Fibroblast of lung (primary cell): Measurements from ENCODE around the gene SLIT1. TPM values are rescaled to one million over a fixed set of nuclear protein-coding genes. Genes with fewer than 3 reads are reported as not detected.

Experiments used
- DNase-seq, 2 donors: peaks; one replicate each; pipeline versions ENCODE4 v3.0.0 to v3.0.0-alpha.2; 2010; ENCODE audit warnings: low read depth in 2 of 2
- H2AFZ ChIP-seq: 2 replicates; pipeline ENCODE4 v1.5.1; 2012; ENCODE audit warnings: low read length, control low read depth, inconsistent platforms
- H3K27ac ChIP-seq: 2 replicates; pipeline ENCODE4 v1.5.1; 2011; ENCODE audit warnings: low read length, control low read depth; ENCODE audit not compliant: insufficient read depth
- H3K27me3 ChIP-seq: 2 replicates; pipeline ENCODE4 v1.5.1; 2011; ENCODE audit warnings: mild to moderate bottlenecking, low read length; ENCODE audit not compliant: control insufficient read depth, insufficient read depth
- H3K36me3 ChIP-seq: 2 replicates; pipeline ENCODE4 v1.5.1; 2011; ENCODE audit warnings: low read length; ENCODE audit not compliant: control insufficient read depth, insufficient read depth
- H3K4me1 ChIP-seq: 2 replicates; pipeline ENCODE4 v1.5.1; 2011; ENCODE audit warnings: low read length; ENCODE audit not compliant: control insufficient read depth, insufficient read depth; ENCODE audit errors: extremely low read depth
- H3K4me2 ChIP-seq: 2 replicates; pipeline ENCODE4 v1.5.1; 2011; ENCODE audit warnings: low read length, control low read depth; ENCODE audit not compliant: insufficient read depth; ENCODE audit errors: extremely low read depth
- H3K4me3 ChIP-seq, 4 experiments: fragments of 200-600 bp in 1 of 4; sonication (generic) in 1 of 4; replicated peaks in 1 of 4; 2 replicates each; pipeline ENCODE4 v1.5.1; 2011 to 2016; ENCODE audit warnings: low read length in 4 of 4, low read depth in 3 of 4, mild to moderate bottlenecking in 3 of 4, control low read depth in 2 of 4, inconsistent platforms in 1 of 4, mixed read lengths in 1 of 4; ENCODE audit not compliant: insufficient read depth in 1 of 4; ENCODE audit errors: control extremely low read depth in 1 of 4
- H3K79me2 ChIP-seq: 2 replicates; pipeline ENCODE4 v1.5.1; 2012; ENCODE audit warnings: mild to moderate bottlenecking, low read length, inconsistent platforms; ENCODE audit not compliant: control insufficient read depth, insufficient read depth
- H3K9ac ChIP-seq: 2 replicates; pipeline ENCODE4 v1.5.1; 2011; ENCODE audit warnings: mild to moderate bottlenecking, low read length, control low read depth; ENCODE audit not compliant: insufficient read depth
- H3K9me3 ChIP-seq: 2 replicates; pipeline ENCODE4 v1.5.1; 2012; ENCODE audit warnings: low read depth, low read length; ENCODE audit not compliant: control insufficient read depth, insufficient read depth
- H4K20me1 ChIP-seq: 2 replicates; pipeline ENCODE4 v1.5.1; 2011; ENCODE audit warnings: low read length; ENCODE audit not compliant: control insufficient read depth, insufficient read depth; ENCODE audit errors: extremely low read depth
- EZH2 ChIP-seq: IDR thresholded peaks from 2 replicates; pipeline ENCODE4 v1.5.1; 2012; ENCODE audit warnings: low read length, control low read depth, mild to moderate bottlenecking; ENCODE audit errors: missing control alignments
- polyA plus RNA-seq, 2 donors: library from polyadenylated mRNA; depleted of rRNA in 1 of 2; stranded (reverse) in 1 of 2; unstranded in 1 of 2; fragments of >200 nt; gene quantifications; 2 replicates each; pipeline ENCODE4 v1.2.1, GENCODE V29; 2011 to 2012; ENCODE audit warnings: missing spikeins in 1 of 2
- total RNA-seq: library from RNA; depleted of rRNA; stranded (reverse); fragments of >200 nt; gene quantifications from 2 replicates; pipeline ENCODE4 v1.2.1, GENCODE V29; 2014
- TF ChIP-seq, protein P1 (sequence below), 2 donors: IDR thresholded peaks in 1 of 2; conservative IDR thresholded peaks in 1 of 2; 1 replicate in 1 of 2; 2 replicates in 1 of 2; pipeline ENCODE4 v1.5.1; 2011 to 2012; ENCODE audit warnings: low read length in 2 of 2, control low read depth in 1 of 2, inconsistent platforms in 1 of 2, low read depth in 1 of 2, mild to moderate bottlenecking in 1 of 2

SLIT1 gene
- total and polyA plus RNA-seq, 2 donors (not counting 1 experiment from before 2014, with no cell fraction given): 0.02 to 0.17 TPM

DNA sequence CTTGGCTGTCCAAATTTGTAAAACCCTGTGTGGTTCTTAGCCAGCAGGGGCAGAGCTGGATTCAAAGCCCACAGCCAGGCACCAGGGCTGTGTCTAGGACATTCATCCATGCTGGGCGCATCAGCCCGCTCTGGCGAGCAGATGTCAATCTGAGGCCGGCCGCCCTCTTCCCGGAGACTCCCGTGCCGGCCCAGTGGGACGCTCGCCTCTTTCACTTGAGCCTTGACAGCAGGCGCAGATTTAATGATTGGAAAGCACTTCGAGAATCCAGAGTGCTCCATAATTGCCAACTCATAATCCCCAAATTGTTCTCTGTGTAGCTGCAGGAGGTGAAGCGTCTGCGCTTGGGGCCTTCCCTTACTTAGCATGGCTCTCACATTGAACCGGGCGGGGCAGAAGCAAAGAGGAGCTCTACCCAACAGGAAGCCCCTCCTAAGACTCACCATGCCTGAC lies 36.7 kb downstream of the SLIT1 start:
- no peak overlapping the region for H3K4me3 ChIP-seq
- no peaks in the 10 kb centered on the region for H3K9me3 ChIP-seq
- H3K9ac ChIP-seq: no peak overlapping the region
- no peak for DNase-seq
- H3K4me1 ChIP-seq: no peaks in the 10 kb centered on the region
- H2AFZ ChIP-seq: no peak overlapping the region
- H3K79me2 ChIP-seq: no peaks in the 10 kb centered on the region
- H3K4me2 ChIP-seq: no peak overlapping the region
- no peaks in the 10 kb centered on the region for H3K27me3 ChIP-seq
- no peaks in the 10 kb centered on the region for H4K20me1 ChIP-seq
- H3K27ac ChIP-seq: no peak overlapping the region
- no peaks in the 10 kb centered on the region for H3K36me3 ChIP-seq
- TF ChIP-seq, protein P1, sequence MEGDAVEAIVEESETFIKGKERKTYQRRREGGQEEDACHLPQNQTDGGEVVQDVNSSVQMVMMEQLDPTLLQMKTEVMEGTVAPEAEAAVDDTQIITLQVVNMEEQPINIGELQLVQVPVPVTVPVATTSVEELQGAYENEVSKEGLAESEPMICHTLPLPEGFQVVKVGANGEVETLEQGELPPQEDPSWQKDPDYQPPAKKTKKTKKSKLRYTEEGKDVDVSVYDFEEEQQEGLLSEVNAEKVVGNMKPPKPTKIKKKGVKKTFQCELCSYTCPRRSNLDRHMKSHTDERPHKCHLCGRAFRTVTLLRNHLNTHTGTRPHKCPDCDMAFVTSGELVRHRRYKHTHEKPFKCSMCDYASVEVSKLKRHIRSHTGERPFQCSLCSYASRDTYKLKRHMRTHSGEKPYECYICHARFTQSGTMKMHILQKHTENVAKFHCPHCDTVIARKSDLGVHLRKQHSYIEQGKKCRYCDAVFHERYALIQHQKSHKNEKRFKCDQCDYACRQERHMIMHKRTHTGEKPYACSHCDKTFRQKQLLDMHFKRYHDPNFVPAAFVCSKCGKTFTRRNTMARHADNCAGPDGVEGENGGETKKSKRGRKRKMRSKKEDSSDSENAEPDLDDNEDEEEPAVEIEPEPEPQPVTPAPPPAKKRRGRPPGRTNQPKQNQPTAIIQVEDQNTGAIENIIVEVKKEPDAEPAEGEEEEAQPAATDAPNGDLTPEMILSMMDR (conservative IDR thresholded peaks at IDR 0.05 in 1 of 2, IDR thresholded peaks at IDR 0.05 in 1 of 2; ENCODE audit: low read depth in 1 of 2, low read length in 2 of 2): no peak
- TF ChIP-seq EZH2: no peak

DNA sequence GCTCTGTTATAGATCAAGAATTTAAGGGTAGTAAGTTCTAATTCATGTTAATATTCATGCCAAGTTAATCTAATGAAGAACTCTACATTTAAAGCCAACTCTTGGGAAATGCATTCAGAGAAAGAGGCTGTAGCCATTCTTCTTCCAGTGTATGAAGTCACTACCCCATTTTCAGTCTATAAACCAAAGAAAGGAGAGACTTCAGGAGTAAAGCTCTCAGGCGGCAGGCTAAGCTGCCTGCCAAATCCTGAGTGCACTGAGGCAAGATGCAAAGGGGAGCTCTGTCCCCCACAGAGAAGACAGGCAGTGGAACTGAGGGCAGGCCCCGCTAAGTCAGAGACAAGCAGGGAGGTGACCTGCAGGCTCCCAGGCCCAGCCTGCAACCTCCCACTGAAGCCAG lies 41.5 kb downstream of the SLIT1 start:
- Histone ChIP-seq H3K79me2 (no peaks in the 10 kb centered on the region), H2AFZ (no peak overlapping the region), H3K27me3 (peaks cover 18% of the 10 kb centered on the region), H4K20me1 (no peaks in the 10 kb centered on the region), H3K9ac (no peak overlapping the region), H3K36me3 (no peaks in the 10 kb centered on the region), H3K4me3 (no peak overlapping the region), H3K9me3 (no peaks in the 10 kb centered on the region), H3K27ac (no peak overlapping the region), H3K4me1 (no peaks in the 10 kb centered on the region), H3K4me2 (no peak overlapping the region)
- TF ChIP-seq, protein P1 (conservative IDR thresholded peaks at IDR 0.05 in 1 of 2, IDR thresholded peaks at IDR 0.05 in 1 of 2; ENCODE audit: low read depth in 1 of 2, low read length in 2 of 2): no peak
- TF ChIP-seq EZH2: no peak
- DNase-seq: no peak

DNA sequence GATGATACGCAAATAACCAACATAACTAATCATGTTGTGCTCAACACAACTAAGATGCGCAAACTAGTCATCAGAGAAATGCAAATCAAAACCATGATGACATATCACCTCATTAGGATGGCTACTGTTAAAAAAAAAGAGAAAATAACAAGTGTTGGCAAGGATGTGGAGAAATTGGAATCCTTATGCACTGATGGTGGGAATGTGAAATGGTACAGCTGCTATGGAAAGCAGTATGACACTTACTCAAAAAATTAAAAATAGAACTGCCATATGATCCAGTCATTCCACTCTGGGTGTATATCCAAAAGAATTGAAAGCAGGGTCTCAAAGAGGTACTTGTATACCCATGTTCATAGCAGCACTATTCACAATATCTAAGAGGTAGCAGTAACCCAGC lies 42.9 kb downstream of the SLIT1 start:
- Histone ChIP-seq H3K9ac (no peak overlapping the region), H4K20me1 (no peaks in the 10 kb centered on the region), H3K27ac (no peak overlapping the region), H3K27me3 (peaks cover 18% of the 10 kb centered on the region), H3K79me2 (no peaks in the 10 kb centered on the region), H3K4me3 (no peak overlapping the region), H2AFZ (no peak overlapping the region), H3K36me3 (no peaks in the 10 kb centered on the region), H3K9me3 (no peaks in the 10 kb centered on the region), H3K4me1 (no peaks in the 10 kb centered on the region), H3K4me2 (no peak overlapping the region)
- DNase-seq: no peak
- TF ChIP-seq EZH2: no peak
- TF ChIP-seq, protein P1 (conservative IDR thresholded peaks at IDR 0.05 in 1 of 2, IDR thresholded peaks at IDR 0.05 in 1 of 2; ENCODE audit: low read depth in 1 of 2, low read length in 2 of 2): no peak
